CD8-positive, alpha-beta memory T cell (primary cell): ENCODE data around the gene MGLL. TPM values are rescaled to one million over a fixed set of nuclear protein-coding genes. Genes with fewer than 3 reads are reported as not detected.

Experiments used
- CTCF ChIA-PET: fragments of 350-600 bp; sonication (Branson Sonifier 250); formaldehyde crosslinking; loops from one replicate; lab custom pipeline; 2021; ENCODE audit warnings: antibody characterized with exemption; lab: Charles Lee
- POLR2A ChIA-PET: fragments of 350-600 bp; sonication (Branson Sonifier 250); formaldehyde crosslinking; loops from one replicate; lab custom pipeline; 2021; ENCODE audit warnings: antibody characterized with exemption; lab: Charles Lee
- DNase-seq, 5 donors: peaks; one replicate each; pipeline versions ENCODE4 v3.0.0 to v3.0.0-alpha.2; 2020 to 2022; ENCODE audit warnings: mixed read lengths in 1 of 5
- H3K27ac ChIP-seq: one replicate; pipeline ENCODE4 v1.7.0; 2013; ENCODE audit warnings: low read depth, mild to moderate bottlenecking, low read length, moderate library complexity
- H3K27me3 ChIP-seq: 2 replicates; pipeline ENCODE4 v1.7.0; 2013; ENCODE audit warnings: low read length, mild to moderate bottlenecking; ENCODE audit not compliant: insufficient read depth, poor library complexity, severe bottlenecking
- H3K36me3 ChIP-seq: 2 replicates; pipeline ENCODE4 v1.7.0; 2013; ENCODE audit warnings: mild to moderate bottlenecking, low read length, moderate library complexity; ENCODE audit not compliant: insufficient read depth
- H3K4me1 ChIP-seq: 2 replicates; pipeline ENCODE4 v1.7.0; 2013; ENCODE audit warnings: mild to moderate bottlenecking, low read length, moderate library complexity; ENCODE audit not compliant: insufficient read depth
- H3K4me3 ChIP-seq: 2 replicates; pipeline ENCODE4 v1.7.0; 2013; ENCODE audit warnings: mild to moderate bottlenecking, low read length
- H3K9me3 ChIP-seq: 2 replicates; pipeline ENCODE4 v1.7.0; 2013; ENCODE audit warnings: mild to moderate bottlenecking, low read length
- H3K27ac Mint-ChIP-seq, 8 donors: one replicate each; pipeline ENCODE4 v1.8.0; 2020 to 2021; ENCODE audit warnings: mixed read lengths in 8 of 8, mild to moderate bottlenecking in 6 of 8, inconsistent platforms in 3 of 8, moderate library complexity in 3 of 8
- H3K27me3 Mint-ChIP-seq, 2 donors: one replicate each; pipeline ENCODE4 v1.8.0; 2020 to 2021; ENCODE audit warnings: mixed read lengths in 2 of 2, mild to moderate bottlenecking in 1 of 2, moderate library complexity in 1 of 2
- H3K36me3 Mint-ChIP-seq, 3 donors: one replicate each; pipeline ENCODE4 v1.8.0; 2020 to 2021; ENCODE audit warnings: mixed read lengths in 3 of 3, inconsistent platforms in 1 of 3, mild to moderate bottlenecking in 1 of 3
- H3K4me1 Mint-ChIP-seq, 3 donors: one replicate each; pipeline ENCODE4 v1.8.0; 2020 to 2021; ENCODE audit warnings: mixed read lengths in 3 of 3, inconsistent platforms in 1 of 3, mild to moderate bottlenecking in 1 of 3
- H3K4me3 Mint-ChIP-seq, 7 donors: one replicate each; pipeline ENCODE4 v1.8.0; 2020 to 2021; ENCODE audit warnings: mixed read lengths in 7 of 7, mild to moderate bottlenecking in 6 of 7, moderate library complexity in 4 of 7, inconsistent platforms in 2 of 7
- H3K9me3 Mint-ChIP-seq, 5 donors: one replicate each; pipeline ENCODE4 v1.8.0; 2020 to 2022; ENCODE audit warnings: mixed read lengths in 5 of 5, mild to moderate bottlenecking in 3 of 5, moderate library complexity in 2 of 5, inconsistent platforms in 1 of 5
- polyA plus RNA-seq: library from polyadenylated mRNA; unstranded; fragments of 300-500 nt; fragmentation: Illumina TruSeq; gene quantifications from one replicate; pipeline ENCODE4 v1.2.3, GENCODE V29; 2021
- total RNA-seq, 2 experiments: library from RNA; stranded (reverse); gene quantifications; one replicate each; pipeline ENCODE4 v1.2.3, GENCODE V29; 2021

The MGLL gene
- total and polyA plus RNA-seq, 3 experiments from 2014 or later, result 3.0 to 5.9 (median 5.3) TPM

GRCh38 chr3:127808197-127808596 lies 14.1 kb downstream of the MGLL start:
- H3K4me3 Mint-ChIP-seq, result no peak overlapping the region
- no peak overlapping the region for H3K27ac Mint-ChIP-seq
- no peak for DNase-seq
- no peak overlapping the region for H3K4me3 ChIP-seq
- POLR2A ChIA-PET, result no interaction called here
- H3K27me3 ChIP-seq, result peaks cover 3% of the 10 kb centered on the region
- no peaks in the 10 kb centered on the region for H3K36me3 ChIP-seq
- CTCF ChIA-PET, result interaction anchor here (0.6 kb wide), 1 partner anchor 23 kb away, joined by 3 read pairs; no protein-coding TSS in a partner anchor
- H3K4me1 Mint-ChIP-seq, result peaks cover 0 to 7% (median 6%) of the 10 kb centered on the region in 3 donors
- H3K4me1 ChIP-seq, result no peaks in the 10 kb centered on the region
- no peak overlapping the region for H3K27ac ChIP-seq
- no peaks in the 10 kb centered on the region for H3K9me3 Mint-ChIP-seq
- no peaks in the 10 kb centered on the region for H3K9me3 ChIP-seq
- peaks cover 0 to 4% of the 10 kb centered on the region in 2 donors for H3K27me3 Mint-ChIP-seq
- peaks cover 0 to 1% (median 0%) of the 10 kb centered on the region in 3 donors for H3K36me3 Mint-ChIP-seq

DNA sequence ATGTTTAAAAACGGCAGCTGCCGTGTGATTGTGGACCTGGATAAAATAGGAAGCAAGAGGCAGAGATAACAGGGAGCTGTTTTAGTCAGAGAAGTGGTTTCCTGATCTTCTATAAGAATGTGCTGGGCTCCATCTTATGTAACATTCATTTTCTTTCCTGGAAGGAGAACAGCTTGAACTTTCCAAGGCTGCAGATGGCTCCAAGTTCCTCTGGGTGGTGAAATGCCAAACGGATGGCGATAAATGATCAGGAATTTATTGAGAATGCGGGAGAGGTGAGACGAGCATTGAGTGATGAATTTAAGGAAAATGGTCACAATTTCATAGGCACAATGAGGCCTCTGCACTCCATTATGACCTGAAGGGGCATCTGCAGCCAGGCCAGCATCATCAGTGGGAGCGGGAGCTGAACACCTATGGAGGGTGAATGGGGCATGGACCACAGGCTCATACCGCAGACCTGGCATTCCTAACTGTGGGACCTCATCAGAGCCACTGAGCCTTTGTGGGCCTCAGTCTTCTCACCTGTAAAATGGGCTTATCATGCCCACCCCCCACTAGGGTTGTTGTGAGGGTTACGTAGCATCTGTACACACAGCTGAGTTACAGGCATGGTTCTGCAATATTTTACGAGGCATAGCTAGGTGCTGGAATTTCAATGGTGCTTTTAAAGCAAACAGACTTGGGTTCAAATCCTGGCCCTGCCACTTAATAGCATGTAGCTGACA lies 17.1 kb downstream of the MGLL start:
- no peak for DNase-seq
- Histone ChIP-seq H3K9me3 (no peaks in the 10 kb centered on the region), H3K27ac (no peak overlapping the region), H3K27me3 (no peaks in the 10 kb centered on the region), H3K4me1 (no peaks in the 10 kb centered on the region), H3K36me3 (no peaks in the 10 kb centered on the region), H3K4me3 (no peak overlapping the region)
- H3K4me3 Mint-ChIP-seq, result no peak overlapping the region
- H3K4me1 Mint-ChIP-seq, result peaks cover 6 to 14% (median 13%) of the 10 kb centered on the region in 3 donors
- peaks cover 0 to 4% of the 10 kb centered on the region in 2 donors for H3K27me3 Mint-ChIP-seq
- CTCF ChIA-PET, result no interaction called here
- H3K27ac Mint-ChIP-seq, result no peak overlapping the region
- H3K9me3 Mint-ChIP-seq, result no peaks in the 10 kb centered on the region
- POLR2A ChIA-PET, result no interaction called here
- H3K36me3 Mint-ChIP-seq, result peaks cover 0 to 1% (median 0%) of the 10 kb centered on the region in 3 donors

GRCh38 chr3:127804141-127804540 lies 18.2 kb downstream of the MGLL start:
- CTCF ChIA-PET, result no interaction called here
- POLR2A ChIA-PET, result no interaction called here
- H3K27me3 ChIP-seq, result no peaks in the 10 kb centered on the region

DNA sequence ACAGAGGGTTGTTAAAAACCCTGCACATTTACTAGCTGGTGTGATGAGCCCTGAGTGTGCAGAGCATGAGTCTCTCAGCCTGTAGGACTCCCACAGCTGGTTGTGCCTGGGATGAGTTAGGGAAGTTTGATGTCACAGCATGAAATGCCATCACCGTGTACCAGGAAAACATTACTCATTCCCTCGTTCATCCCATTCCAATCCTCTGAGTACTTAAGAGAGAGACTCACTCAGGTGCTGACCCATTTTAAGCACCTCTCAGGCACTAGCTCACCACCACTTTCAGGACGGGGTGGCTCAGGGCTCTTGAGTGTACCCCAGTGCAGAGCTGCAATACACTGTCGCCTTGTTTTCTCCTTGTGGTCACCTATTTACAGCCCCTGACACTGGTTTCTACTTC lies 18.7 kb downstream of the MGLL start:
- Histone ChIP-seq H3K36me3 (no peaks in the 10 kb centered on the region), H3K4me3 (no peak overlapping the region), H3K4me1 (no peaks in the 10 kb centered on the region), H3K27ac (no peak overlapping the region), H3K27me3 (no peaks in the 10 kb centered on the region), H3K9me3 (no peaks in the 10 kb centered on the region)
- H3K27me3 Mint-ChIP-seq, result peaks cover 0 to under 1% of the 10 kb centered on the region in 2 donors
- H3K36me3 Mint-ChIP-seq, result peaks cover 0 to 1% (median 0%) of the 10 kb centered on the region in 3 donors
- no peak overlapping the region for H3K4me3 Mint-ChIP-seq
- CTCF ChIA-PET, result no interaction called here
- H3K27ac Mint-ChIP-seq, result no peak overlapping the region
- peaks cover 12 to 18% (median 17%) of the 10 kb centered on the region in 3 donors for H3K4me1 Mint-ChIP-seq
- no peak for DNase-seq
- H3K9me3 Mint-ChIP-seq, result no peaks in the 10 kb centered on the region
- POLR2A ChIA-PET, result no interaction called here

More at GRCh38 chr3:127804141-127804540, 18.2 kb downstream of the MGLL start:
- peaks cover 12 to 18% (median 17%) of the 10 kb centered on the region in 3 donors for H3K4me1 Mint-ChIP-seq
- H3K27ac Mint-ChIP-seq, result no peak overlapping the region
- H3K36me3 ChIP-seq, result no peaks in the 10 kb centered on the region
- H3K4me1 ChIP-seq, result no peaks in the 10 kb centered on the region
- H3K27me3 Mint-ChIP-seq, result peaks cover 0 to 4% of the 10 kb centered on the region in 2 donors
- peaks cover 0 to 1% (median 0%) of the 10 kb centered on the region in 3 donors for H3K36me3 Mint-ChIP-seq
- H3K9me3 Mint-ChIP-seq, result no peaks in the 10 kb centered on the region
- H3K27ac ChIP-seq, result no peak overlapping the region
- H3K4me3 ChIP-seq, result no peak overlapping the region
- no peak overlapping the region for H3K4me3 Mint-ChIP-seq
- no peak for DNase-seq
- H3K9me3 ChIP-seq, result no peaks in the 10 kb centered on the region

DNA sequence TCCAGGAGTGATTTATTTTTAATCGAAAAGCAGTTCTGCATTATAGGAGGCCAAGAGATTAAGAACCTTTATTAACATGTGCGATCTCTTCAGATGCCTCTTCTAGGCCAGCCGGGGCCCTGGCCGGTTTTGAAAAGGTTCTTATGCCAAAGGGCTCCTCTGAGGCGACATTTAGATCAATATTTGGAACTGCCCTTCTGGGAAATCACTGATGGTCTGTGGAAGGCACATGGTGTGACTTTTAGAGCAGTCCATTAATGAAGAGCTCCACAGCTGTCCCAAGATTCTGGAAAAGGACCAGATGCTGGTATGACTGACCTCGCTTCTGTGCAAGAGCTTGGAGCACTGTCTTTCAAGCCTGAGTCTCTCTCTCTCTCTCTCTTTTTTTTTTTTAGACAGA lies 19.7 kb downstream of the MGLL start:
- peaks cover 0 to 1% of the 10 kb centered on the region in 2 donors for H3K27me3 Mint-ChIP-seq
- POLR2A ChIA-PET, result no interaction called here
- Histone ChIP-seq H3K27ac (no peak overlapping the region), H3K36me3 (no peaks in the 10 kb centered on the region), H3K27me3 (no peaks in the 10 kb centered on the region), H3K9me3 (no peaks in the 10 kb centered on the region), H3K4me1 (no peaks in the 10 kb centered on the region), H3K4me3 (no peak overlapping the region)
- no peak for DNase-seq
- H3K4me3 Mint-ChIP-seq, result peak overlapping the region in 1 of 7 donors; percentile 11
- CTCF ChIA-PET, result no interaction called here
- no peak overlapping the region for H3K27ac Mint-ChIP-seq
- H3K36me3 Mint-ChIP-seq, result peaks cover 0 to 1% (median 0%) of the 10 kb centered on the region in 3 donors
- H3K9me3 Mint-ChIP-seq, result no peaks in the 10 kb centered on the region
- peaks cover 12 to 18% (median 17%) of the 10 kb centered on the region in 3 donors for H3K4me1 Mint-ChIP-seq

DNA sequence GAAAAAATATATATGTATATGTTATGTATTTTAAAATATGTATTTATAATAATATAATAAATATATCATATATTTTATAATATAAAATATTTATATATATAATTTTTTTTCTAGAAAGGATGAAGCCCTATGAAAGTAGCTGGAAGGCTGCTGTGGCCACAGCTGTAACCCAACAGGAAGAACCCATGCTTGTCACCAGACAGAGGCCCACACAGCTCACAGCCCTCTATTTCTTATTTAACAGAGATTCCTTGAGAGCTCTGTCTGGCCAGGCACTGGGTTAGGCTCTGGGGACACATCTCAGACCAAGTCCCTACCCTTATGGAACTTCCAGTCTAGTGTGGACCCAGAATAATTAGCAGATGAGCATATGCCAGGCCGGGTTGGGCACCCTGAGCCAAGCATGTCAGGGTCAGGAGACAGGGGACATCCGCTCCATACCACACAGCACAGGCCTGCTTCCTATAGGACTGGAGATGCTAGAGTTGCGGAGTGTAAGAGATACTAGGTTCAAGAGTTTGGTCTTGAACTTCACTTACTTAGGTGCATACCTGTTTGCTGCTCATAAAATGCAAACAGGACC lies 20.5 kb downstream of the MGLL start:
- H3K4me3 Mint-ChIP-seq, result no peak overlapping the region
- H3K4me1 ChIP-seq, result no peaks in the 10 kb centered on the region
- H3K4me3 ChIP-seq, result no peak overlapping the region
- H3K9me3 ChIP-seq, result no peaks in the 10 kb centered on the region
- no peaks in the 10 kb centered on the region for H3K9me3 Mint-ChIP-seq
- H3K4me1 Mint-ChIP-seq, result peaks cover 11 to 12% (median 12%) of the 10 kb centered on the region in 3 donors
- peaks cover 0 to 1% of the 10 kb centered on the region in 2 donors for H3K27me3 Mint-ChIP-seq
- POLR2A ChIA-PET, result no interaction called here
- CTCF ChIA-PET, result no interaction called here
- no peak overlapping the region for H3K27ac Mint-ChIP-seq
- H3K27me3 ChIP-seq, result no peaks in the 10 kb centered on the region
- no peak for DNase-seq
- H3K36me3 ChIP-seq, result no peaks in the 10 kb centered on the region
- H3K36me3 Mint-ChIP-seq, result peaks cover 0 to 1% (median 0%) of the 10 kb centered on the region in 3 donors
- no peak overlapping the region for H3K27ac ChIP-seq

DNA sequence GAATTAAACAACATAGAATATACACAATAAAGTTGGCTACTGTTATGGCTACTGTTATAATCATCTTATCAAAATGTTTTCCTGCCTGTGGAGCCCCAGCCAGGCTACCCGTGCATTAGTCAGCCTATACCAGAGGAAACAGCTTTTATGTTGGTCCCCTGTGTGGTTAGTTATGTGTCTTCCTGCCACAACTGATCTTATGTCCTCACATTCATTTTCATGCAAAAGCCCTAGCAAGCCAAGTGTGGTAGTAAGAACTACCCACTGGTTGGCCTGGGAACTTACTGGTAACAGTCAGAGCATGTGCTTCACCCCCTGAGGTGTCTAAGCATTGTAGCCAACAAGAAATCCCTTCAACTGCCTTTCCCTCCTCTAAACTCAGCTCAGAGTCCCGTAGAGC lies 21.8 kb downstream of the MGLL start:
- POLR2A ChIA-PET, result no interaction called here
- CTCF ChIA-PET, result interaction anchor here (1.1 kb wide), 1 partner anchor 225 kb away, joined by 3 read pairs; no protein-coding TSS in a partner anchor

More for the DNA sequence above, 21.8 kb downstream of the MGLL start:
- H3K4me1 Mint-ChIP-seq, result peaks cover 11 to 12% (median 12%) of the 10 kb centered on the region in 3 donors
- H3K36me3 Mint-ChIP-seq, result peaks cover 0 to 1% (median 0%) of the 10 kb centered on the region in 3 donors
- peak overlapping the region in 6 of 8 donors; percentile 34 to 79 (median 67) for H3K27ac Mint-ChIP-seq
- H3K4me3 Mint-ChIP-seq, result peak overlapping the region in 5 of 7 donors; percentile 11 to 65 (median 41)
- no peaks in the 10 kb centered on the region for H3K9me3 Mint-ChIP-seq
- Histone ChIP-seq H3K4me1 (no peaks in the 10 kb centered on the region), H3K9me3 (no peaks in the 10 kb centered on the region), H3K27ac (no peak overlapping the region), H3K36me3 (no peaks in the 10 kb centered on the region), H3K27me3 (no peaks in the 10 kb centered on the region), H3K4me3 (no peak overlapping the region)
- DNase-seq, result peak in 1 of 5 donors; percentile 16
- peaks cover 0 to 1% of the 10 kb centered on the region in 2 donors for H3K27me3 Mint-ChIP-seq
